Measurements from ENCODE around the gene TIMM23. TPM values are rescaled to one million over a fixed set of nuclear protein-coding genes. Genes with fewer than 3 reads are reported as not detected.
"Not testable (repeated sequence)": the region's sequence is repeated elsewhere in the genome, so short reads cannot be mapped to it uniquely, and the experiment has no call there.

TIMM23 gene
- total RNA-seq, 1 experiment from 2014 or later = 125 TPM

DNA sequence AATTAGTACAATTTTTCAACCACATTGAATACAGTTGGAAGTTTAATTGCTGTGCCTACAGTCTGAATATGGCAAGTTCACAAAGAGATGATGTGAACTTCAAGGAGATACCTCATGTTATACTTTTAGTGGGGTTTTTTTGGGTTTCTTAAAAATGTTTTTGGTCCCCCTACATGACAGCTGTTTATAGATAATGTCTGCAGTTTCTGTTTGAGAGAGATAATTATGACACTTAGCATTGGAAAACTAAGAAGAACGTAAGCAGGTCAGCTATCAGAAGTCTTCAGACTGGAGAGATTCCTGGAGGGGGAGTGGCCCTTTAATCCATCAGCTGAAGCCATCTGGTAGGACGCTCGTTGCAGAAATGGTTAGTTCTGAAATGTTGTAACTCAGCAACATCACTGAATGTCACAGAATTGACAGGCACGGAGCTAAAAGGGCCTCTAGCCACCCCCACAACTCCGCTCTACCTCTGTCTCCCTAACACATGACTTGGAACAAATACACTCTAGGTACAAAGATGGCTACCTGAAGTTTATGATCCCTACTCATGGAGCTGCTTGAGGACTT lies 29.0 kb downstream of the TIMM23 start:
- DNase-seq (ENCODE audit: low spot score) = no peak
- no peaks in the 10 kb centered on the region for H3K4me1 ChIP-seq (ENCODE audit: insufficient read depth, low read length, poor library complexity, severe bottlenecking)
- no peaks in the 10 kb centered on the region for H3K9me3 ChIP-seq (ENCODE audit: low read depth, low read length, poor library complexity, severe bottlenecking)
- intact Hi-C loops (cut with micrococcal nuclease; ENCODE audit: unreplicated experiment) = no loop called here
- BruUV-seq (replicated peaks) = no TSS peak
- peaks cover 69% of the 10 kb centered on the region for H3K36me3 ChIP-seq (ENCODE audit: insufficient read depth, low read length, poor library complexity, severe bottlenecking)
- H3K27me3 ChIP-seq (replicated peaks; ENCODE audit: insufficient read depth, low read depth, low read length, poor library complexity) = no peaks in the 10 kb centered on the region
- H3K4me3 ChIP-seq (ENCODE audit: low read depth, low read length, poor library complexity, severe bottlenecking) = no peak overlapping the region
- POLR2A ChIA-PET (ENCODE audit: low non-redundant PET) = no interaction called here
- no peak for TF ChIP-seq CTCF (conservative IDR thresholded peaks at IDR 0.05; ENCODE audit: low read depth, low read length)
- TF ChIP-seq EZH2 (IDR thresholded peaks at IDR 0.05; ENCODE audit: borderline replicate concordance, low read depth, low read length, poor library complexity, severe bottlenecking) = no peak
- H3K27ac ChIP-seq (ENCODE audit: low read depth, low read length, poor library complexity, severe bottlenecking) = no peak overlapping the region
- CTCF ChIA-PET = no interaction called here

DNA sequence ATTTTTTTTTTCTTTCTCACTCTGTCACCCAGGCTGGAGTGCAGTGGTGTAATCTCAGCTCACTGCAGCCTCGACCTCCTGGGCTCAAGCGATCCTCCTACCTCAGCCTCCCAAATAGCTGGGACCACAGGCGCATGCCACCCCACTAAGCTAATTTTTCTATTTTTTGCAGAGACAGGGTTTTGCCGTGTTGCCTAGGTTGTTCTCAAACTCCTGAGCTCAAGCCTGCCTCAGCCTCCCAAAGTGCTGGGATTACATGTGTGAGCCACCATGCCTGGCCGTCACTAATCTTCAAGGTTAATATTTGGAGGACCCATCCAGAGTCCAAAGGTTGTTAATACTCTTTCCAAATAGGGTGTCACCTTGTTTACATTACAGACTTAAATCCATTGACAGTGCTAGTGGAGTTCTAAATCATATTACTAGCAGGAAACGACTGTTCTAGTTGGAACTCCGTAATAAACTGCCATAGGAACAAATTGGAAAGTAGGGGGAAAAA lies 29.9 kb downstream of the TIMM23 start:
- H3K27me3 ChIP-seq (replicated peaks; ENCODE audit: insufficient read depth, low read depth, low read length, poor library complexity); BruUV-seq (replicated peaks); DNase-seq (ENCODE audit: low spot score); CTCF ChIA-PET; H3K4me3 ChIP-seq (ENCODE audit: low read depth, low read length, poor library complexity, severe bottlenecking); intact Hi-C loops (cut with micrococcal nuclease; ENCODE audit: unreplicated experiment); H3K27ac ChIP-seq (ENCODE audit: low read depth, low read length, poor library complexity, severe bottlenecking); H3K4me1 ChIP-seq (ENCODE audit: insufficient read depth, low read length, poor library complexity, severe bottlenecking); H3K9me3 ChIP-seq (ENCODE audit: low read depth, low read length, poor library complexity, severe bottlenecking): not testable (repeated sequence)
- H3K36me3 ChIP-seq (ENCODE audit: insufficient read depth, low read length, poor library complexity, severe bottlenecking) = peaks cover 75% of the 10 kb centered on the region
- POLR2A ChIA-PET (ENCODE audit: low non-redundant PET) = interaction anchor here (0.6 kb wide), 1 partner anchor 63 kb away, joined by 7 read pairs; no protein-coding TSS in a partner anchor

DNA sequence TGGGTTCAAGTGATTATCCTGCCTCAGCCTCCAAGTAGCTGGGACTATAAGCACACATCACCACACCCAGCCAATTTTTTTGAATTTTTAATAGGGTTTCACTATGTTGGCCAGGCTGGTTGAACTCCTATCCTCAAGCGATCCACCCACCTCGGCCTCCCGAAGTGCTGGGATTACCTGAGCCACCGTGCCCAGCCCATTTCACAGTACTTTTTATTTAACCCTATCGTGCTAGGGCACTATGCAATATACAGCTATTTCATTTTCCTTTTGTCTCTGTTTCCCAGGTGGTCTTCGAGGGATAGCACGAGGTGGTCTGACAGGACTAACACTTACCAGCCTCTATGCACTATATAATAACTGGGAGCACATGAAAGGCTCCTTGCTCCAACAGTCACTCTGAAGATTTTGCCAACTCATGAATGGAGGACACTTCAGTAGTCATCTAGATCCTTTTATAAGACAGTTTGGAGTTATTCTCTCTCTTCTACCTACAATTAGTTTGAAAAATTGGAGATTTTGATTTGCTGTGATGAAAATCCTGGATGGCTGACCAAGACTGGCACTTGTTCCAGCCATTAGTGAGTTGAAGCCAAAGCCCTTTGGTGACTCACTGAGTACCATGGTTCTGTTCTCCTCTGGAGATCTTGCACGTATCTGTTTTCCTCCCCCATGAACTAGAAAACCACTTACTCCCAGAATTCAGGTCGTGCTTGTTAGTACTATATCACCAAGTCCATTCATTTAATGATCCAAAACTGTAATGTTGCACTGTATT lies 30.8 kb downstream of the TIMM23 start:
- BruUV-seq (replicated peaks) = TSS peak; percentile 70
- intact Hi-C loops (cut with micrococcal nuclease; ENCODE audit: unreplicated experiment) = no loop called here
- H3K4me1 ChIP-seq (ENCODE audit: insufficient read depth, low read length, poor library complexity, severe bottlenecking) = no peaks in the 10 kb centered on the region
- H3K27ac ChIP-seq (ENCODE audit: low read depth, low read length, poor library complexity, severe bottlenecking) = no peak overlapping the region
- DNase-seq (ENCODE audit: low spot score) = no peak
- no peak overlapping the region for H3K4me3 ChIP-seq (ENCODE audit: low read depth, low read length, poor library complexity, severe bottlenecking)
- ChIA-PET CTCF (no interaction called here), POLR2A (ENCODE audit: low non-redundant PET) (no interaction called here)
- TF ChIP-seq EZH2 (IDR thresholded peaks at IDR 0.05; ENCODE audit: borderline replicate concordance, low read depth, low read length, poor library complexity, severe bottlenecking) (no peak), CTCF (conservative IDR thresholded peaks at IDR 0.05; ENCODE audit: low read depth, low read length) (no peak)
- no peaks in the 10 kb centered on the region for H3K9me3 ChIP-seq (ENCODE audit: low read depth, low read length, poor library complexity, severe bottlenecking)
- H3K27me3 ChIP-seq (replicated peaks; ENCODE audit: insufficient read depth, low read depth, low read length, poor library complexity) = no peaks in the 10 kb centered on the region
- H3K36me3 ChIP-seq (ENCODE audit: insufficient read depth, low read length, poor library complexity, severe bottlenecking) = peaks cover 84% of the 10 kb centered on the region

All from A673 (cell line).